ENCODE measurements around the gene RHBG.
A peak's percentile ranks its signal among the peaks of the same experiment; 100 is the strongest.

Gene RHBG

GRCh38 chr1:156414461-156415064 is 45.6 kb downstream of the RHBG start:
- no peak for DNase-seq (ENCODE audit: low read depth)
- H3K4me3 ChIP-seq (ENCODE audit: low read length): no peak overlapping the region
- TF ChIP-seq CTCF (conservative IDR thresholded peaks at IDR 0.05; ENCODE audit: low read length): no peak

DNA sequence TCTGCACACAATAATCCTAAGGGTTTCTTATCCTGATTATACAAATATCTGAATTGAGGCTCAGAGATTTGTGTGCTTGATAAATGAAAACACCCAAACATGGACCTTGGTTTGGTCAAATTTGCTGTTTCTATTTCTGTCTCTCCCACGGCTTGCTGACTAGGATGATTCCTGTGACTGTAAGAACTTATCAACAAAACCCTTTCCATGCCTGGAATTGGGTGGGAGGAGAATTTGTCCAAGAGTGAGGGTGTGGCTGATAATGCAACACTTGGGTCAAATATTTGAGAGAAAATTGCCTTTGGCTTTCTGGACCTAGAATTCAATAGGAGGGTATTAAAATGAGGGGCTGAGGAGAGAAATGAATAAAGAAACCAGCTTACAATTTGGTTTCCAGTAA is 48.0 kb downstream of the RHBG start:
- H3K4me3 ChIP-seq (ENCODE audit: low read length): no peak overlapping the region
- DNase-seq (ENCODE audit: low read depth): no peak
- TF ChIP-seq CTCF (conservative IDR thresholded peaks at IDR 0.05; ENCODE audit: low read length): no peak

DNA sequence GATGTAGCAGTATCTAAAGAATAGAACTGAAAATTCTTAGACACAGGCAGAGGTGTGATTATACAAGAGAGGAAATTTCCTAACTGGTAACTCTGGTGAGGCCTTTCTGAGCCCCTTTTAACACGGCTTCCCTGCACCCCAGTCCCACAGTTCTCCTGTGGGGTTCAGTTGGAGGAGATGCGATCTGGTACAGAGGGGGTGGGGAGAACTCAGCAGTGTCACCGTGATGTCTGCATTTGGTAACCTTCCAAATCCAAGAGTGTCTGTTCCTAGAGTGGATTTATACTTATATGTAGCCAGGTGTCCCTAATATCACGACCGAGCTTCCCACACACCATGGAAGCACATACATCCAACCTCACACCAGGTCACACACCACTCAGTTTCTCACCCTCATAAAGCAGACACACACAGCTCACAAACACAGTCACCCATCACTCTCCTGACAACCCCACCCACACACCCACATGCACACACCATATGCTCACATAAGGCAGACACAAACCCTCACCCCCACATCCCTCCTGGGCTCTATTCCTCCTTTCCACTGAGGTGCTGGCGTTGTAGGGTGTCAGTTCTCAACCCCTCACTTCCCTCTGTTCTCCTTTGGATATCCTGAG is 48.5 kb downstream of the RHBG start:
- TF ChIP-seq CTCF (conservative IDR thresholded peaks at IDR 0.05; ENCODE audit: low read length): no peak
- H3K4me3 ChIP-seq (ENCODE audit: low read length): no peak overlapping the region
- no peak for DNase-seq (ENCODE audit: low read depth)

DNA sequence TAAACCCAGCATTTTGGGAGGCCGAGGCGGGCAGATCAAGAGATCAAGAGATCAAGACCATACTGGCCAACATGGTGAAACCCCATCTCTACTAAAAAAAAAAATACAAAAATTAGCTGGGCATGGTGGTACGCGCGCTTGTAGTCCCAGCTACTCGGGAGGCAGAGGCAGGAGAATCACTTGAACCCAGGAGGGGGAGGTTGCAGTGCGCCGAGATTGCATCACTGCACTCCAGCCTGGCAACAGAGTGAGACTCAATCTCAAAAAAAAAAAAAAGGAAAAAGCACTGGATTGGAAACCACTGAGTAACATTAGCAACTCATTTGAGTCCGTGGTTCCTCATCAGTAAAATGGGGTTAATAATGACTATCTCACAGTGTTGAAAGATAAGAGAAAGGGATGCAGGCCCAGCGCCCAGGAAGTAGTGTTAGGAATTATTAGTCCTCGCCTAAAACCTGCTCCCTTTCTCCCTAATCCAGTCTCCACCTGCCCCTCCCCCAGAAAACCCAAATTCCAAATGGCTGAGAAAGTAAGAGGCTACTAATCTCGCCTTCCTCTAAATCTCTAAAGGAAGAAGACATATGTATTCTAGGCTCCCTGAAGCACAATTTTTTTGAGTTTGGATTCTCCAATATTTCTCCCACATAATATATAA is 49.5 kb downstream of the RHBG start:
- no peak for TF ChIP-seq CTCF (conservative IDR thresholded peaks at IDR 0.05; ENCODE audit: low read length)
- no peak overlapping the region for H3K4me3 ChIP-seq (ENCODE audit: low read length)
- no peak for DNase-seq (ENCODE audit: low read depth)

DNA sequence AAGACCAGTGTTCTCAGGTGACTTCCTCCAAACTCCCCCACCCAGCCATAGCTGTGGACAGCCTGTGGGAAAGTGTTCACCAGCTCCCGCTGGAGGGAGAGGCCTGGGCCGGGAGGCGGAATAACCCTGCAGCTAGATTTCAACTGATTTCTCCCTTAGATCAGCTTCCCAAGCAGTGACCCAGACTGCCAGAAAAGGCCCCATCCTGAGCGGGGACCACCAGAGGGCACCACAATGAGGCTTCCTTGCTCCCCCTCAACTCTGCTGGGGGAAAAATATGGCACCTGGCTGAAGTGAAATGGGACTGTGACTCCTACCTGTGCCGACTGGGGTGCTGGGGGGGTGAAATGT is 50.8 kb downstream of the RHBG start:
- H3K4me3 ChIP-seq (ENCODE audit: low read length): no peak overlapping the region
- 0 out of 2 replicates have a peak, but pooled peaks have one; percentile 11 for TF ChIP-seq CTCF (conservative IDR thresholded peaks at IDR 0.05; ENCODE audit: low read length)
- DNase-seq (ENCODE audit: low read depth): no peak

GRCh38 chr1:156420205-156421061 is 51.4 kb downstream of the RHBG start:
- no peak for DNase-seq (ENCODE audit: low read depth)
- H3K4me3 ChIP-seq (ENCODE audit: low read length): no peak overlapping the region
- no peak for TF ChIP-seq CTCF (conservative IDR thresholded peaks at IDR 0.05; ENCODE audit: low read length)
